Muscle of leg (tissue), 11 donors: ENCODE data around the gene TSPYL2. TPM values are rescaled to one million over a fixed set of nuclear protein-coding genes. Genes with fewer than 3 reads are reported as not detected.

Source experiments
- DNase-seq: peaks from one replicate; pipeline ENCODE4 v3.0.0; 2013
- H3K27ac ChIP-seq: one replicate; pipeline ENCODE4 v1.5.1; 2013; ENCODE audit warnings: mild to moderate bottlenecking, low read length, control low read depth
- H3K27me3 ChIP-seq: one replicate; pipeline ENCODE4 v1.6.1; 2013; ENCODE audit warnings: low read length; ENCODE audit not compliant: control insufficient read depth, insufficient read depth
- H3K36me3 ChIP-seq: one replicate; pipeline ENCODE4 v1.6.1; 2013; ENCODE audit warnings: low read length; ENCODE audit not compliant: control insufficient read depth, insufficient read depth
- H3K4me1 ChIP-seq: one replicate; pipeline ENCODE4 v1.6.1; 2013; ENCODE audit warnings: low read length; ENCODE audit not compliant: control insufficient read depth, insufficient read depth
- H3K4me3 ChIP-seq: one replicate; pipeline ENCODE4 v1.5.1; 2013; ENCODE audit warnings: low read length, control low read depth
- H3K9me3 ChIP-seq: replicated peaks from 2 replicates; pipeline ENCODE4 v1.6.1; 2013; ENCODE audit warnings: low read depth, low read length; ENCODE audit not compliant: control insufficient read depth
- WGBS: methylation state at CpG from one replicate; pipeline ENCODE4 v1.1.5; 2013; ENCODE audit warnings: missing lambda C conversion rate; ENCODE audit not compliant: insufficient coverage; 5-methylcytosine and 5-hydroxymethylcytosine counted together
- polyA plus RNA-seq, 8 donors: library from polyadenylated mRNA; unstranded; fragments of 120-200 nt; gene quantifications; one replicate each; pipeline versions ENCODE4 v1.2.1 to v1.2.3, GENCODE V29; 2013; ENCODE audit warnings: inconsistent platforms in 1 of 8, low replicate concordance in 1 of 8; ENCODE audit not compliant: insufficient read length in 8 of 8, insufficient read depth in 1 of 8
- total RNA-seq: library from RNA; stranded (reverse); fragments of 120-200 nt; gene quantifications from one replicate; pipeline ENCODE4 v1.2.4, GENCODE V29; 2013

The TSPYL2 gene
- total and polyA plus RNA-seq, 9 donors, result 9.5 to 16.5 (median 13.4) TPM

- no CpG with 5 or more reads among the region's 1 CpG for WGBS
- no peak for DNase-seq
- Histone ChIP-seq H3K27me3 (peaks cover 37% of the 10 kb centered on the region), H3K9me3 (no peaks in the 10 kb centered on the region), H3K4me1 (peaks cover 8% of the 10 kb centered on the region), H3K27ac (no peak overlapping the region), H3K4me3 (no peak overlapping the region), H3K36me3 (peaks cover 1% of the 10 kb centered on the region)
These were observed 3.2 kb upstream of the TSPYL2 start for GRCh38 chrX:53078943-53079342.

GRCh38 chrX:53080628-53081580 lies 1.3 kb upstream of the TSPYL2 start:
- H3K27ac ChIP-seq, result peak overlapping the region; percentile 77
- H3K4me1 ChIP-seq, result peaks cover 8% of the 10 kb centered on the region
- H3K4me3 ChIP-seq, result no peak overlapping the region
- 36% methylated on average over 2 of the region's 17 CpGs for WGBS
- peaks cover 17% of the 10 kb centered on the region for H3K36me3 ChIP-seq
- H3K9me3 ChIP-seq, result no peaks in the 10 kb centered on the region
- DNase-seq, result peak; percentile 44
- H3K27me3 ChIP-seq, result peaks cover 48% of the 10 kb centered on the region

GRCh38 chrX:53082773-53083616 lies 828 bp downstream of the TSPYL2 start:
- peak overlapping the region; percentile 72 for H3K4me3 ChIP-seq
- peaks cover 21% of the 10 kb centered on the region for H3K36me3 ChIP-seq
- peaks cover 9% of the 10 kb centered on the region for H3K4me1 ChIP-seq
- no peak for DNase-seq
- peaks cover 49% of the 10 kb centered on the region for H3K27me3 ChIP-seq
- no peaks in the 10 kb centered on the region for H3K9me3 ChIP-seq
- WGBS, result 39% methylated on average over 28 of the region's 31 CpGs
- H3K27ac ChIP-seq, result peak overlapping the region; percentile 88

- WGBS, result 37% methylated on average over 2 of the region's 4 CpGs
- no peaks in the 10 kb centered on the region for H3K9me3 ChIP-seq
- no peak overlapping the region for H3K27ac ChIP-seq
- no peak for DNase-seq
- H3K36me3 ChIP-seq, result peaks cover 21% of the 10 kb centered on the region
- H3K4me3 ChIP-seq, result no peak overlapping the region
- H3K4me1 ChIP-seq, result peaks cover 13% of the 10 kb centered on the region
- H3K27me3 ChIP-seq, result peaks cover 52% of the 10 kb centered on the region
These were observed 1.9 kb downstream of the TSPYL2 start for GRCh38 chrX:53084043-53084570.

- no peaks in the 10 kb centered on the region for H3K9me3 ChIP-seq
- no peak overlapping the region for H3K4me3 ChIP-seq
- peaks cover 13% of the 10 kb centered on the region for H3K4me1 ChIP-seq
- 94% methylated on average over 6 of the region's 9 CpGs for WGBS
- DNase-seq, result no peak
- H3K27ac ChIP-seq, result no peak overlapping the region
- H3K36me3 ChIP-seq, result peaks cover 21% of the 10 kb centered on the region
- H3K27me3 ChIP-seq, result peaks cover 48% of the 10 kb centered on the region
These were observed 2.7 kb downstream of the TSPYL2 start for GRCh38 chrX:53084863-53085262.

GRCh38 chrX:53085661-53086229 lies 3.6 kb downstream of the TSPYL2 start:
- peaks cover 46% of the 10 kb centered on the region for H3K27me3 ChIP-seq
- H3K27ac ChIP-seq, result no peak overlapping the region
- WGBS, result 80% methylated on average over 16 of the region's 17 CpGs
- peaks cover 13% of the 10 kb centered on the region for H3K4me1 ChIP-seq
- H3K4me3 ChIP-seq, result no peak overlapping the region
- DNase-seq, result no peak
- H3K36me3 ChIP-seq, result peaks cover 21% of the 10 kb centered on the region
- no peaks in the 10 kb centered on the region for H3K9me3 ChIP-seq

- Histone ChIP-seq H3K27ac (no peak overlapping the region), H3K9me3 (no peaks in the 10 kb centered on the region), H3K4me3 (no peak overlapping the region), H3K27me3 (peaks cover 53% of the 10 kb centered on the region), H3K36me3 (peaks cover 21% of the 10 kb centered on the region), H3K4me1 (peaks cover 13% of the 10 kb centered on the region)
- WGBS, result 67% methylated on average over 6 of the region's 6 CpGs
- no peak for DNase-seq
These were observed 4.3 kb downstream of the TSPYL2 start for GRCh38 chrX:53086464-53086863.

GRCh38 chrX:53087388-53087831 lies 5.2 kb downstream of the TSPYL2 start:
- H3K9me3 ChIP-seq, result no peaks in the 10 kb centered on the region
- peaks cover 54% of the 10 kb centered on the region for H3K27me3 ChIP-seq
- peaks cover 13% of the 10 kb centered on the region for H3K4me1 ChIP-seq
- no peak overlapping the region for H3K4me3 ChIP-seq
- no peak for DNase-seq
- no peak overlapping the region for H3K27ac ChIP-seq
- peaks cover 21% of the 10 kb centered on the region for H3K36me3 ChIP-seq
- 60% methylated on average over 3 of the region's 3 CpGs for WGBS

GRCh38 chrX:53088136-53088974 lies 6.2 kb downstream of the TSPYL2 start:
- peaks cover 53% of the 10 kb centered on the region for H3K27me3 ChIP-seq
- H3K36me3 ChIP-seq, result peaks cover 21% of the 10 kb centered on the region
- no peaks in the 10 kb centered on the region for H3K9me3 ChIP-seq
- peak; percentile 89 for DNase-seq
- H3K4me3 ChIP-seq, result peak overlapping the region; percentile 37
- WGBS, result 45% methylated on average over 48 of the region's 51 CpGs
- peak overlapping the region; percentile 72 for H3K27ac ChIP-seq
- H3K4me1 ChIP-seq, result peaks cover 9% of the 10 kb centered on the region
